Measurements from ENCODE around the gene LBH.

GRCh38 chr2:30264274-30264673 lies 32.9 kb downstream of the LBH start:
- TF ChIP-seq CTCF (conservative IDR thresholded peaks at IDR 0.05; ENCODE audit: low read length) (no peak), EZH2phosphoT487 (IDR thresholded peaks at IDR 0.05; ENCODE audit: borderline replicate concordance, low read depth, low read length) (no peak)

Measured in OCI-LY7 (cell line).